HG02840 (cell line): Measurements from ENCODE around the gene PIP5K1C.

Experiments
- ATAC-seq: cut with Tn5 transposase; IDR thresholded peaks from one replicate; pipeline ENCODE4 v1.9.1; 2021; ENCODE audit warnings: mild to moderate bottlenecking, moderate library complexity, moderate number of reproducible peaks; ENCODE audit not compliant: unreplicated experiment, low FRiP score

PIP5K1C gene

DNA sequence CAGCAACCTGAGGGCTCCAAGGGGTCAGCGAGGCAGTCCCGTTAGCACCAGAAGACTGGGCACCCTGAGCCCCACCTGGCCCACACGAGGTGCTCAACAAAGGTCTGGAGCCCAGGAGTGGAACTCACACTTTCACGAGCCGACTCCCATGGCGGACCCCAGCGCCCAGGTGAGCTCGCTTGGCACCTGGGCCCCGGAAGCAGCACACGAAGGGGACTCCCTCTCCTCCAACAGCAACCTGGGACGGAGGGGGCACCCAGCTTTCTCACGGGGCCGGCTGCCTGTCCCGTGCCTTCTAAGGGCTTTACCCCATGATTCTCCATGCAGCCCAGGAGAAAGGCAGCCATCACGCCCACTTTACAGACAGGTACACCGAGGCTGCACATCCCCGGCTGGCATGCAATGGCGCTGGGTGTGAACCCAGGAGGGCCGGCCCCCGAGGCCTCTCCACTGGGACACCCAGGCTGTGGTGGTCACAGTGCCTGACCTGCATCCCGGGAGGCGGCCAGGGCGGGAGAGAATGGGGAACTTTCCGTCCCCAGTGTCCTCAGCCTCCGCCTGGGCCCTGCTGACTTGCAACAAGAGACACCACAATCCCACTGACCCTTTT lies 5.0 kb downstream of the PIP5K1C start:
- ATAC-seq: no peak

DNA sequence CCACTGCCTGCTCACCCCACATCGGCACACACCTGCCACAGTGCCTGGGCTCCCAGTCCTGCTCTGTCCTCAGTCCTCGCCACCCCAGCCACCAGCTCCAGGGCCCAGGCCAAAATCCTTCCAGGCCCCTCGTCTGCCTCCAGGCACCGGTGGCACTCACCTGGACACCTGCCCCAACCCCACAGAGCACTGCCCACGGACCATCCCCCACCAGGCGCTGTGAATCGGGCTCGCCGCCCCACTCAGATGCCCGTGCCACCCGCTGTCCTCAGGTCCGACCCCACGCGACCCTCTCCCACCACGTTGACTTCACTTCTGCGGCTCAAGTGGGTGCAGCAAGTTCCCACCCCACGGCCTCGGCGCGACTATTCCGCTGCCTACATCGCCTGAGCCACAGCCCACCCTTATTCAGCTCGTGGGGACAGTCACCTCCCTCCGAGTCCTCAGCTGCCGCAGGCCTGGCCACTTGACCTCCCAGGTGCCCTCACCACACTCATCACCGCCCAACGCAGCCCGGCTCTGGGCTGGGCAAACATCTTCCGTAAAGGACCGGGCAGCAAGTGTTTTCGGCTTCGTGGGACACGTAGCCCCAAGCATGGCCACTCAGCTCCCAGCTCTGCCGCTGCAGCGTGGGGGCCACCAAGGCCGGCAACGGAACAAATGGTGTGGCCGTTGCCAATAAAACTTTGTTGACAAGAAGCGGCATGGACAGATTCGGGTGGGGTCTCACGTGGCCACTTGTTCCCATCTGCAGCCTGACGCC lies 5.7 kb downstream of the PIP5K1C start:
- no peak for ATAC-seq

DNA sequence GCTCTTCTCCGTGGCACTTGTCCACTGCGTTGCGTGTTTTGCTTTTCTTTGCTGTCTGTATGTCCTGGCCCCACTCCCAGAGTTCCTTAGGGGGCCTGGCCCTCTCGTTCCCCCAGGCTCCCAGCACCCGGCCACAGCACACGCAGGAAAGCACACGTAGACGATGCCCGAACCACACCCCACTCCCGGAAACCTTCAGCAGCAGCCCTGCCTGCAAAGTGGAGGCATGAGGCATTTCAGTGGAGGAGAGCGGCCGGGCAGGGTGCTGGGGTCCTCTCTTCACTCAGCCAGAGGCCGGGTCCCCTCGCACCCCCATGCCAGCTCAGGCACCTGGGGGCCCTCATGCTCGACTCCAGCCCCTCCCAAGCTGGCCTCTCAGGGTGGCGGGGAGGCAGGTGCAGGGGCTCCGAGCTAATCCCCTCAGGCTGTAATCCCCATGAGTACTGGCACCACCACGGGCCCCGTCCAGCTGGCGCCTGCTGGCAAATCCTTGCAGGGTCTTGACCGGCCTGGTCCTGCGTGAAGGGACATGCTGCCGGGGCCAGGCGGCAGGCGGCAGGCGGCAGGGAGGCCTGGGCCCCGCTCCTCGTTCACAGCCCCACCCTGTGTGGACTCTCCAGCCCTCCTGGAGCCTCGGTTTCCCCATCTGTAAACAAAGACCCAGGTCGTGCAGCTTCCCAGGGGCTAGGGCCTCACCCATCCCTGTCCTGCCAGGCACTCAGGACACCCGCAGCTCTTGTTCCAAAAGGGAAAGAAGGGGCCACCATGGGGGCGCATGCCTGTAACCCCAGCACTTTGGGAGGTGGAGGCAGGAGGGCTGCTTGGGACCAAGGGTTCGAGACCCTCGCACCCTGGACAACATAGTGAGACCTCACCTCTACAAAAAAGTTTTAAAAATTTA lies 7.0 kb downstream of the PIP5K1C start:
- ATAC-seq: no peak

DNA sequence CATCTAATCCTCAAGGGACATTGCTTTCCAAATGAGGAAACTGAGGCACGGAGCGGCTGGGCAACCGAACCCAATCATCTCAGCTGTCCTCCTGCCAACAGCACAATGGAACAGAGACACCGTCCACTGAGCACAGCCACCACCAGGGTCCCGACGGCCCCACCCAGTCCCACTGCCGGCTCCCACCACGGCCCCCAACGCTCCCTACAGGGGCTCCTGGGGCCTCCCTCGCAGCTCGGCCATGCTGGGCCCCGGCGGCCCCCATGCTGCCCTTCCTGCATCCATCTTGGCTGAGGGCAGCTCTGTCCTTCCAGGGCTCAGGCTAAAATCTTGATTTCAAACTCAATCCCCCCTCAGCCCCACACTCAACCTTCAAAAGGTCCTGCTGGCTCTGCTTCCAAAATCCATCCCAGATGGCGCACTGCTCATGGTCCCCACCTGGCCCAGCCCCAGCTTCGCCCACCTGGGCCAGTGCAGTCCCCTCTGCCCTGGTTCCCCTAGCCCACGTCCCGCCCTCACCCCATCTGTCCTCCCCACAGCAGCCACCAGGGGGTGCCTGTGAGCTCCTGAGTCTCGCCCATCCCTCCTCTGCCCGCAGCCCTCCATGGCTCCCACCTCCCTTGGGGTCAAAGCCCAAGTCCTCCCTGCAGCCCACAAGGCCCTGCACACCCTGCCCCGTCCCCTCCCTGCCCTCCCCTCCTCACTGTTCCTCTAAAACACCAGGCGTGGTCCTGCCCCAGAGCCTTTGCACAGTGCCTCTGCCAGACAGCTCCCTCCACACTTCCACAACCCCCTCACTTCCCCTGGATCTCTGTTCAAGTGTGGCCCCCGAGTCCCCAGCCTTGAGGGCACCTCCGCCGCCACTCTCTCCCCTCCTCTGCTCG lies 7.9 kb downstream of the PIP5K1C start:
- no peak for ATAC-seq

DNA sequence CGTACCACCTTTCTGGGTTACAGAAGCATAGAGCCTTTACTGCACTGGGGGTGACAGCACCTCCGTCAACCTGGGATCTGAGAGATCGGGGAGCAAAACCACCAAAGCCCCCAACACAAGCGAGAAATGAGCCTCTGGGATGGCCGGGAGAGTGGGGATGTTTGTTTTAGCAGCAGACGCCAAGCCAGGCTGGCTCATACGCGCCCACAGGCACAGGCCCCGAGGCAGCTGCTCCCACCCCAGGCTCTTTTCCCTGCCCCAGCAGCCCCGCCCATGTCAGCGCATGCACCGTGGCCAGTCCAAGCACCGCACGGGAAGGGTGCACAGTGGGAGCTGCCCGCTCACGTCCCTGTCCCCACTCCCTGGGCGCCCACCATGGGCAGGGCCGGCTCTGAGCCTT lies 8.5 kb downstream of the PIP5K1C start:
- ATAC-seq: no peak

DNA sequence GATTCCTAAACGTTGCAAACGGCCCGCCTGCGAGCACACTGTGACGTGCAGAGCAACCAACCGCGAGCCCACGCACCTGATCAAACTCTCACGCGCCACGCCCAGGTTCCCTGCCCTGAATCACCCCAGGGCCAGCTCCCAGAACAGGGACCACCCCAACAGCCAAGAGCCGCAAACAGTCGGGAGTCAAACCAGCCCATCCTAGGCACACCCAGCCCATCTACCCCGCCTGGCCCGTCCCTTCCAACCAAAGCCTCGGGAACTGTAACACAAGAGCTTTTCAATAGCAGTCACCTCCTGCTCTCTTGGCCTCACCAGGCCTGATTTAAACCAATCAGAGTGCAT lies 8.9 kb downstream of the PIP5K1C start:
- no peak for ATAC-seq

DNA sequence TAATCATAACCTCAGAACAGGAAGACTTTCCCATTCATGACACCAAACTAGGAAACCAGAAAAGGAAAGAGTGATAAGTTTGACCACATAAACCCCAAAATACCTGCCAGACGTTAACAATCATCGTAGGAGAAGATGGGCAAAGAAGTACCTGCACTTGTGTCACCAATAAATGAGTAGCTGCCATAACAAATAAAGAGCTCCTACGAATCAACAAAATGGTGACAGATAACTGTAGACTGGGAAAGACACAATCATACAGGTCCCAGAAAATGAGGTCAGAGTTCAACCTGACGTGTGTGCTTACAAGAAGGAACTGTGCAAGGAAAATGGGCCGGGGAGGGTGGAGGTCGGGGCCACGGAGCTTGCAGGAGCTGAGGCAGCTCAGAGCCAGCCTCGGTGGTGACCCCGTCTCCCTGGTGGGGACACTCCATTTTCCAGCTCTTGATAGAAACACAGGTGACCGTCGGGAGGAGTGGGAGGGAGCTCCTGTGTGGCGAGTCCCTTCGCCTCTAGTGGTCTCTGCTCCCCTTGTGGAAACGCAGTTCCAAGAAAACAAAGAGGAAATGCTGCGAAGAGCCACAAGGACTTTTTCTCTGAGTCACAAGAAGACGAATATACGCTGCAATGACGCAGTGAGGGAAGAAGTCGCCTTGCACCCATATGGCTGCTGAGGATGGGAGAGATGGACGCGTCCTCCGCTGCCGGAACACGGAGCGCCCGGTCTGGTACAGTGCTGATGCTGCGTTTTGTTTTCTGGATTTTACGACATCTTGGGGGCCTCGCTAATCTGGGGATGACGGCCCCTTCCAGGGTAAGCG lies 9.5 kb downstream of the PIP5K1C start:
- ATAC-seq: no peak

DNA sequence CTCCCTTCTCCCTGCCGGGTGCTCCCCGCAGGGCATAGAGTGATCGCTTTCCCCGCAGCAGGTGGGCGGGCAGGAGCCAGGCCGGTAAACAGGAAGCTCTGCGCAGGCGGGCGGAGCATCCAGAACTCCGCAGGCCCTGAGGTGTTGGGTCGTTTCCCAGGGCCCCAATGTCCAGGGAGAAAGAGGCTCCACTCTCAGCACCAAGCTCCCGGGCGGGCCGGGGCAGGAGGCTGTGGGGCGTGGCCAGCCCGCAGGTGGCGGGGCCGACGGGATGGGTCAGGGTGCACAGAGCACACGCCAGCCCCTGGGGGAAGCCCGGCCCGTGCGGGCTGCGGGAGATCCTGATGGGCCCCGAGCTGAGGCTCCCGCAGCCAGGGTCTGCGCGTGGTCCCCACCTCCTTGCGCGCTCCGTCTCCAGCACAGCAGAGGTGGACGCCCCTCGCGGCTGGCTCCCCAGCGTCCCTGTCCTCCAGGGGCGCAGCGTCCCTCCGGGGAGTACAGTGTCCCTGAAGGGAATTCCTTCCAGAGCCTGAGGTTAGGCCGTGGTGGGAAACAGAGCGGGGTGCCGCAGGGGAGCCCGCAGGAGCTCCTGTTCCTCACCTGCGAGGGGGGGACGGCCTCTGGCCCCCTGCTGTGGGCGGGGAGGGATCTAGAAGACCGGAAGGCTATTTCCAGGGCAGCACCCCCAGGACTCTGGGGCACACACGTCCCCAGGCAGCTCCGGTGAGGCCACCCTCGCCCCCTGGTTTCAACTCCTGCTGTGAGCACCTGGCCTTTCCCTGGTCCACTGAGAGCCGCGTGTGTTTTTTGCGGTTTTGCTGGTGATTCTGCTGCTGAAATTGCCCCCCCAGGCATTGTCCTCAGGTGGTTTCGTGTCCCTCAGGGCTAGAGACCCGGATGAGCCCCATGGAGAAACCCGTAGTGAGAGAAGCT lies 12.2 kb downstream of the PIP5K1C start:
- ATAC-seq: no peak

DNA sequence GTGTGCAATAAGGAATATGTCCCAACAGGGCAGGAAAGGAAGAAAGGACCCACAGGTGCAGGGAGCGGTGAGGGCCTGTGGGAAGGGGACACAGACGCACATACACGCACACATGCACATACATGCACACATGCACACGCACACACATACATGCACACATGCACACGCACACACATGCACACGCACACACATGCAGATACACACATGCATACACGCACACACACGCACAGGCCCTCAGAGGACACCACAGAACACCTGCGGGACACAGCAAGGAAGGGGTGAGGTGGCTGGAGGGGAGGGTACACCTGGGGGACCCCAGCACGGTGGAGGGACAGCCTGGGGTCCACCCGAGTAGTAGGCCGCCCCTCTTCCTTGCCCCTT lies 12.9 kb downstream of the PIP5K1C start:
- ATAC-seq: no peak

DNA sequence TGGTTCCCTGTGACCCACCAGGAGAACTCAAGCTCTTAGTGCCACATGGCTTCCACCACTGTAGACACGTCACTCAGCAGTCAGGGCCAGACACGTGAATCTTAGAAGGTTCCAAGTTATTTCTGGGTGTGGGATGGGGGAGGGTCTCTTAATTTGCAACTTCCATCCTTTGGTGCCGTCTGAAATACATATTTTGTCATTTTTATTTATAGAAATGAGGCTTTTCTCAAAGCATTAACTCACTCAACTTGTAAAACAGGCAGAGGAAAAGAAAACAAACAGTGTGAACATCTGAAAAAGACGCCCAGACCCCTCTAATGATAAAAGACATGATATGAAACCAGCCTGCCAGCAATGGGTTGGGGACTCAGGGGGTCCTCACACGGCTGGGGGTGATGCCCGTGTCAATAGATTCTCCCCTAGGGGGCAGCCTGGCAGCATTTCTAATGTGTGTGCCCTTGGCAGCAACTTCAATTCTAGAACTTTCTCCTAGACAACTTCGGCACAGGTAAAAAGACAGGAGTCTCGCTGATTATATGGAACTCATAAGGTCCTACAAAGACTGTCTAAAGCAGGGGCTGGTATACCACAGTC lies 15.4 kb downstream of the PIP5K1C start:
- ATAC-seq: no peak

DNA sequence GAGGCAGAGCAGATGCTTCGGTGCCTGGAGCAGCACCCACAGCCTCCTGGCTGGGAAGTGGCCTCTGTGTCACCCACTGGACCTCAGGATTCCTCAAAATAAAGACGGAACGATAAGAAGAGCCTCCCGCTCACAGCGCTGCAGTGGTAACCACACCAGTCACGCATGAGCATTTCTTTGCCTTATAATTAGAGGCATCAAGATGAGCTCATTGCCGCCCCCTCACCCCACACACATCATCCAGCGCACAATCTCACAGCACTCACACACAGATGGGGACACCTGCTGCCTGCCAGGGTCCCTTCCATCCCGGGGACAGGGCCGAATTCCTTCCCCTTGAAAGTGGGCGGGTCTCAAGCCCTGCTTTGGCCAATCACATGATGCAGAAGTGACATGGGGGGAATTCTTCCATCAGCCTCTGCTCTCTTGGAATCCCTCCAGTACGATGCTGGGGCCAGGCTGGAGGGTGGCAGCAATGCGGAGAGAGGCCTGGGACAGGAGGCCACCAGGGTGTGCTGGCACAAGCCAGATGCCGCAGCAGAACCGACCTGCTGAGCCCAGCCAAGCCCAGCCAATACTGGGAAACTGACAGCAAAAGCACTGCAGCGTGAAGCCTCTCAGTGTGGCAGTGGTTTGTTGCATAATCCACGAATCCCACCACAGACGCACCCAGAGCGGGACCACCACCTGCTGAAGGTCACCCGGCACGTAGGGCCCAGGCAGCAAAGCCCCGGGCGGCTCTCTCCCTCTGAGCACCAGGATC lies 16.0 kb downstream of the PIP5K1C start:
- ATAC-seq: no peak

DNA sequence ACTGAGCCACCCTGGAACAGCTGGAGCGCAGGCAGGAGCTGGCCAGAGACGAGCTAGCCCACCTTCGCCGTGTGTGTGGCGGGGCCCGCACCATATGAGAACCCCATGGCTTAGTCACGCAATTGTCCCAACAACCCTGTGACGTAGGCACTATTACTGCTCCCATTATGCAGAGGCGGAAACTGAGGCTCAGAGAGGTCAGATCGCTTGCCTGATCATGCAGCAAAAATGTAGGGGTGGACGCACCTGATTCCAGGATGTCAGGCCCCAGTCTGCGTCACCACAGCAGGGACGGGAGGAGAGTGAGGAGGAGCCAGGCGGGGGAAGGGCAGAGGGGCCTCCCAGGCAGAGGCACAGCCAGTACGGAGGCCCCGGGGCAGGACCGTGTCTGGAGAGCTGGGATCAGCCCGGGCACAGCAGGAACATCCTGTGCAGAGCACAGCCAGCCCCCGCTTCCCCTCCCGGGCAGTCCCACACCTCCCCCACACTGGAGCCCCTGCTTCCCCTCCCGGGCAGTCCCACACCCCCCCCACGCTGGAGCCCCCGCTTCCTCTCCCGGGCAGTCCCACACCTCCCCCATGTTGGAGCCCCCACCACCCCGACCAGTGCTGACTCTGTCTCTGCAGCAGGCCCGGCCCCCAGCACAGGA lies 16.7 kb downstream of the PIP5K1C start:
- no peak for ATAC-seq

DNA sequence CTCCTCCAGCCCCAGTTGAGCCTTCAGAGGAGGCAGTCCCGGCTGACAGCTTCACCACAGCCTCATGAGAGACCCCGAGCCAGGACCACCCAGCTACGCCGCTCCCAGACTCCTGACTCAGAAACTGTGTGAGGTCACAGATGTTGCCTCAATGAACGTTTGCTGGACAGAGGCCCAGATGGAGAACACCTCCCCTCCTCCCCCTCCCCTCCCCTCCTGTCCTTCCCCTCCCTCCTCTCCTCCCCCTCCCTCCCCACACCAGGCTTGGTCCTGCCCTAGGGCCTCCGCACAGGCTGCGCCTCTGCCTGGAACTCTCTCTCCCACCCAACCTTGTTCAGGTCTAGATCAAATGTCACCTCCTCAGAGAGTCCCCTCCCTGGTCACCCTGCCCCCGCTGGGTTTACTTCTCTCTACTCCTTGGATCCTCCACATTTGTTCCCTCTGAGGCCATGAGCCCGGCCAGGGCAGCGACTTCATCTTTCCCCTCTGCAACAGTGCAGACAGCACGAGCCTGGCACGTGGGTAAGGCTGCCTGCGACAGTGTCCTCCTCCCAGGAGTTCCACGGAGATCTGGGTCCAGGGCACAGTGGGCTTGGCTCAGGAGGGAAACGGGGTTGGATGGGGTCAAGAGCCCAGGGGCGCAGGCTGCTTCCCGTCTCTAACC lies 17.4 kb downstream of the PIP5K1C start:
- ATAC-seq: no peak

DNA sequence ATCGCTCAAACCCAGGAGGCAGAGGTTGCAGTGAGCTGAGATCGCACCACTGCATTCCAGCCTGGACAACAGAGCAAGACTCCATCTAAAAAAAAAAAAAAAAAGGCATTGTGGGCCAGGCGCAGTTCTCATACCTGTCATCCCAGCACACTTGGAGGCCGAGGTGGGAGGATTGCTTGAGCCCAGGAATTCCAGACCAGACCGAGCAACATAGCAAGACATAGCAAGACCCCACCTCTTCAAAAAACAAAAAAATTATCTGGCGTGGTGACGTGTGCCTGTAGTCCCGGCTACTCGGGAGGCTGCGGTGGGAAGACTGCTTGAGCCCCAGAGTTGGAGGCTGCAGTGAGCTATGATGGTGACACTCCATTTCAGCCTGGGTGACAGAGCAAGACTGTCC lies 18.0 kb downstream of the PIP5K1C start:
- no peak for ATAC-seq

DNA sequence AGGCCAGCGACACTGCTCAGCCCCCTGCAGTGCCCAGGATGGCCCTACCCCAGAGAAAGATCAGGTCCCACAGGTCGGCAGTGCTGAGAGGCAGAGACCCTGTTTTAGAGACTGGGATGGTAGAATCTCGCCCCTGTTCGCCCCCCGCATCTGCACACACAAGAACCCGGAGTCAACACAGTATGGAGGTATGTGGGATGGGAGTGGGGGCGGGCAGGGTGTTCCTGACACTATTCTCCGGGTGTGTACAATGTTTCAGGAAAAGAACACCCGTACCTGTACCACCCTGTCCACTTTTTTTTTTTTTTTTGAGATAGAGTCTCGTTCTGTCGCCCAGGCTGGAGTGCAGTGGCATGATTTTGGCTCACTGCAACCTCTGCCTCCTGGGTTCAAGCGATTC lies 19.3 kb downstream of the PIP5K1C start:
- ATAC-seq: no peak

DNA sequence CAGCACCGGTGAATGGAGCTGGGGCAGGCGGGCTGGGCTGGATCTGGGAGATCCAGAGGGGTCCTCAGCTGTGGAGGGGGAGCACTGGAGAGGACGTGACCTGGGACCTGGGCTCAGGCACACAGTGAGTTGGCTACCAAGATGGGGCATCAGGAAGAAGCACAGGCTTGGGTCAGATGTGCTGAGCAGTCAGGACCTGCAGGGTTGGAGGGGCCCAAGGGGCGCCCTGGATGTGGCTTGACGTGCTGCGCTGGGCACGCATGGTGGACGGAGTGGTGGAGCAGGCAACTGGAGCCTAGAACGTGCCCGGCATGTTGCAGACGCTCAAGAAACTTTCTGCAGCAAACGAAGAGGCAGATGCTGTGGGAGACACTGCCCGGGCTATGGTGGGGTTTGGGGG lies 20.7 kb downstream of the PIP5K1C start:
- ATAC-seq: no peak

DNA sequence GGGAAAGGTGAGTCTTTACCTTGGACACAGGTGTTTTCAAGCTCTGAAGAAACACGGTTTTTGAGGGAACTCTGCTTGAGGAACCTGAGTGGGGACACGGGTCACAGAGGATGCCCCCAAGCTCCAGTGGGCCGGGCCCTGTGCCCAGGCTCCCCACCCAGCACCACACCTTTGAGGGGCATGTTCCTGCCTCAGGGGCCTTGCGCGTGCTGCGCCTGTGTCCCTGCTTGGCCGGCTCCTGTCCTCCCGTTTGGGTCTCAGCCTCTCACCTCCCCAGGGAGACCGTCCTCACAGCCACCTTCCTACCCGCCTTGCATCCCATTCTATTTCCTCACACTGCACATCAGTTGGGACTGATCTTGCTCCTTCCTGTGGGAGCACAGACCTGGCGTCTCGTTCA lies 21.1 kb downstream of the PIP5K1C start:
- ATAC-seq: no peak
